A549 treated with AZD9567 at 1 μM for 4 hours (cell line): ENCODE data around the gene CD300E. TPM values are rescaled to one million over a fixed set of nuclear protein-coding genes. Genes with fewer than 3 reads are reported as not detected.

Source experiments
- total RNA-seq: library from RNA; stranded (reverse); fragments of 200-300 nt; extraction: Qiagen RNA extraction; gene quantifications from 5 replicates; pipeline ENCODE4 v1.2.3, GENCODE V29; 2022; ENCODE audit not compliant: insufficient read depth

The CD300E gene, protein sequence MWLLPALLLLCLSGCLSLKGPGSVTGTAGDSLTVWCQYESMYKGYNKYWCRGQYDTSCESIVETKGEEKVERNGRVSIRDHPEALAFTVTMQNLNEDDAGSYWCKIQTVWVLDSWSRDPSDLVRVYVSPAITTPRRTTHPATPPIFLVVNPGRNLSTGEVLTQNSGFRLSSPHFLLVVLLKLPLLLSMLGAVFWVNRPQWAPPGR
- not detected in 5 replicates for total RNA-seq

DNA sequence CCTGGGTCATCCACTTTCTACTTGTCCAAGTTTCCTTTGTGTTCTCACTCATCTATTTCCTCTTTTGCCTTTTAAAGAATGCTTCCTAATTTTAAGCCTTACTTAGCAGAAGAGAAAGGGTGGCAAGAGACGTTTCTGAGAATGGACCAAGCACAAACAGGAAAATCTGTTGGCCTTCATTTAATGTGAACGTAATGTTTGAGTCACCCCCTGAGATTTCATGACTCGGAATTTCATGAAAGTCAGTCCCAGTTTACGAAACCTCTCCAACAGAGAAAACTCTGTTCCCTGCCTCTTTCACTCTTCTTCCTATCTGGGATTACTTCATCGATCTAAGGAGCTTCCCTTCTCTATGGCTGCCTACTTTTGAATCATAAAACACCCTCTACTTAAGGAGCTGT, at the start of gene CD300E:
TSS of gene CD300E (minus strand) at position 46 of the 401 bp plus-strand sequence. CDS start 117 bp downstream, outside the sequence.

DNA sequence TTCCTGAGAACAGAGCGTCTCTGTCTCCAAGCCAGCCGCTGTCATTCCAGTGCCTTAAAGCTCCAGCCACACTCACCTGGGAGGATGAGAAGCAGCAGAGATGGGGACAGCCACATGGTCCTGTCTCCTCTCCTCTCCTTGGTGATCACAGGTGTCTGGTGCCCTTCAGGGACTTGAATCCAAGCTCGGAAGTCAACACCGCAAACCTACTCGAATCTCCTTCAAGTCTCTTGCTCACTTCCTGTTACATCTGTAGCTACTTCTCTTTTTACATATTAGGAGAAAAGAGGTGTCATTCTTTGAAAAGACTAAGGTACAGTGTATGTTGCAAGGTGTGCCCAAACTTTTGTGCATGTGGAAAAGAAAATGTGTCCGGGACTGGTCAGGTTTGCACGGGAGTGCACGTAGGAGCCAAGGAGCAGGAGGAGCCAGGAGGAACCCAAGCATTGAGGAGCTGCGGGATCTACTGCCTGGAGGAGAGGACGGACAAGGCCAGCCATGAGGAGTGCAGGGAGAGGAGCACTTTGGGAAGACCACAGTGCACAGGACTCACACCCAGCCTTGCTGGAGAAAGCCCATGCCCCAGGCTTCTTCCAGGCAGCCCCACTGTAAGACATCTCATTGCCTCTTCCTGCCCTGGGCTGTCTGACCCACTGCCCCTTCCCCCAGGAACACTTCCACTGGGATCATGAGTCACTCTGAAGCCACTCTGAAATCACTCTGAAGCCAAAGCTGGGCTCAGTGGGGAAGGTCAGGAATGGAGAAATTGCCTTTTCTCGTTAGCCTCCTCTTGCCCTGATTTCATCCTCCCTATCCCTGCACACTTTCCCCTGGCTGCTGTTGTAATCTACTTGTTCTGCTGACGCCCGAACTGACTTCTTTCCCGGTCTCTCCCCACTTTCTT, 31.2 kb downstream of the CD300E start, which contains the start of gene CD300LD:
TSS of gene CD300LD (minus strand) at position 197 of the 904 bp plus-strand sequence. CDS start at position 116, 81 bp downstream.

DNA sequence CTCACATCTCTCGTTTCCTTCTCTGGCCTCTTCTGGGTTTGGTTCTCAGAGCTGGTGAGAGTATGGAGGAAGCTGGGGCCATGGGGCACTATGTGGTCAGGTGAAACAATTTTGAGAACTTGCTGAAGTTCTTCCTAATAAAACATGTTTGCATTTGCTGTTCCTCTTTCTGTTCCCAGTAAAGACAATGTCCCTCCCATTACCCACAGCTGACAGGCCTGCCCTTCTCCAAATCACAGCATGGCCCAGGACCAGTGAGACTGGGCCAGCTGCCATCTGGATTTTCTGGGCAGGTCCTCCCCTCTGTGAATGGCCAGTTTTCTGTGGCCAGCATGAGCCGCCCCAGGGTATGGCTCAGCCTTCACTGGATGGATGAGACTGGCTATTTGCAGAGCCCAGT, 56.1 kb downstream of the CD300E start, which contains the start of gene CD300H:
TSS of gene CD300H (minus strand) at position 113 of the 400 bp plus-strand sequence.

Other genes with a start within 250 kb of the CD300E start
- gene GPRC5C, start 191.7 kb downstream of the CD300E start, total RNA-seq: 30.9 to 57.7 TPM (median 51.7 TPM) in 5 replicates
- 0.09 to 0.15 TPM in 2 of 5 replicates, not detected in the others for gene CD300A, start 157.1 kb downstream of the CD300E start, total RNA-seq
- 0.05 to 0.12 TPM (median 0.07 TPM) in 4 of 5 replicates, not detected in the other for gene CD300LB, start 92.3 kb downstream of the CD300E start, total RNA-seq
- 0.13 to 0.19 TPM (median 0.16 TPM) in 4 of 5 replicates, not detected in the other for gene CD300C, start 77.6 kb downstream of the CD300E start, total RNA-seq
- 0.39 to 0.70 TPM (median 0.45 TPM) in 4 of 5 replicates, not detected in the other for gene CD300H, start 56.2 kb downstream of the CD300E start, total RNA-seq
- not detected in 5 replicates for gene CD300LD, start 31.5 kb downstream of the CD300E start, total RNA-seq
- not detected in 5 replicates for gene CD300LF, start 89.2 kb upstream of the CD300E start, total RNA-seq
- 0.79 to 1.5 TPM (median 1.1 TPM) in 4 of 5 replicates, not detected in the other for gene RAB37, start 113.5 kb upstream of the CD300E start, total RNA-seq
- gene NHERF1, start 124.9 kb upstream of the CD300E start, total RNA-seq: 46.1 to 57.7 TPM (median 49.1 TPM) in 5 replicates
- gene NAT9, start 152.6 kb upstream of the CD300E start, total RNA-seq: 53.1 to 62.5 TPM (median 56.5 TPM) in 5 replicates
- 0.16 to 0.53 TPM (median 0.23 TPM) in 4 of 5 replicates, not detected in the other for gene GRIN2C, start 236.1 kb upstream of the CD300E start, total RNA-seq
- 49.1 to 79.5 TPM (median 65.5 TPM) in 5 replicates for gene FDXR, start 249.3 kb upstream of the CD300E start, total RNA-seq